Mucosa of rectum (tissue), 2 donors: ENCODE results near the gene ALDH1B1.

Experiments
- H3K27ac ChIP-seq, 2 donors: one replicate each; pipeline ENCODE4 v1.7.0; 2013; ENCODE audit warnings: inconsistent platforms in 2 of 2, low read depth in 2 of 2, low read length in 2 of 2
- H3K27me3 ChIP-seq, 2 donors: one replicate each; pipeline ENCODE4 v1.7.0; 2013; ENCODE audit warnings: low read length in 2 of 2; ENCODE audit not compliant: control insufficient read depth in 2 of 2, insufficient read depth in 2 of 2
- H3K36me3 ChIP-seq, 2 donors: one replicate each; pipeline ENCODE4 v1.7.0; 2013; ENCODE audit warnings: low read length in 2 of 2; ENCODE audit not compliant: control insufficient read depth in 2 of 2, insufficient read depth in 2 of 2
- H3K4me1 ChIP-seq, 2 donors: one replicate each; pipeline ENCODE4 v1.7.0; 2013; ENCODE audit warnings: low read length in 2 of 2, mild to moderate bottlenecking in 1 of 2; ENCODE audit not compliant: control insufficient read depth in 2 of 2, insufficient read depth in 2 of 2
- H3K4me3 ChIP-seq, 2 donors: one replicate each; pipeline ENCODE4 v1.7.0; 2013; ENCODE audit warnings: low read length in 2 of 2
- H3K9ac ChIP-seq, 2 donors: one replicate each; pipeline ENCODE4 v1.7.0; 2013; ENCODE audit warnings: low read length in 2 of 2, low read depth in 1 of 2, mild to moderate bottlenecking in 1 of 2
- H3K9me3 ChIP-seq, 2 donors: one replicate each; pipeline ENCODE4 v1.7.0; 2013; ENCODE audit warnings: low read length in 2 of 2; ENCODE audit not compliant: control insufficient read depth in 2 of 2
- donor health status: healthy.
- donor health status: Normal muscosa, but diverticular disease.

The ALDH1B1 gene

DNA sequence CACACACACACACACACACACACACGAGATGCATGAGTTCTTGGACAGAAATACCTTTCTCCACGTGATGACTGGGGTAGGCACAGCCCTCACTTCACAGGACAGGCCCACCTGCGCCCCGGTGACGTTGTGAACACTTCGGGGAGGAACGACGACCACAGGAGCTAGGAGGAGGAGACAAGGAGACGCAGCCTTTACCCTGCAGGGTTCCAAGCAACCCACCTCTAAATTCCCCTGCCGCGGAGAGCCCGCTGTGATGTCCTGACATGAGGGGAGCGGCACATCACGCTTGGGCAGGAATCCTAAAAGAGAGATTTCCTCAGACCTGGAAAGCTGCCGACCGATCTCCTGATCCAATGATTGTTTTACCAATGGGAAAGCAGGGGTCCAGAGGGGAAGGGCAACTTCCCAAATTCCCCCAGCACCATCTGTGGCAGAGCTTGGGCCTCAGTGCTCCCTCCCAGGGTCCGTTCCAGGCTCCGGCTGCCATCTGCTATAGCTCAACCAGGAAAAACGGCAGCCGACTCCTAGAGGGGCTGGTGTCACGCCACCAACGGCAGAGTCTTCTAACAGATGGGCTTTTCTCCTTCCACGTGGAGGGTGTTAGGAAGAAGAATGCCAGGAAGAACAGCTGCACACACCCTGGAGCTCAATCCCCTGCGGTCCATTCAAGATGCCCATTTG, 21.7 kb downstream of the ALDH1B1 start:
- H3K27me3 ChIP-seq = peaks cover 0 to 2% of the 10 kb centered on the region in 2 donors
- H3K9me3 ChIP-seq = no peaks in the 10 kb centered on the region
- no peak overlapping the region for H3K27ac ChIP-seq
- H3K4me3 ChIP-seq = no peak overlapping the region
- H3K4me1 ChIP-seq = no peaks in the 10 kb centered on the region
- H3K9ac ChIP-seq = no peak overlapping the region
- H3K36me3 ChIP-seq = no peaks in the 10 kb centered on the region

DNA sequence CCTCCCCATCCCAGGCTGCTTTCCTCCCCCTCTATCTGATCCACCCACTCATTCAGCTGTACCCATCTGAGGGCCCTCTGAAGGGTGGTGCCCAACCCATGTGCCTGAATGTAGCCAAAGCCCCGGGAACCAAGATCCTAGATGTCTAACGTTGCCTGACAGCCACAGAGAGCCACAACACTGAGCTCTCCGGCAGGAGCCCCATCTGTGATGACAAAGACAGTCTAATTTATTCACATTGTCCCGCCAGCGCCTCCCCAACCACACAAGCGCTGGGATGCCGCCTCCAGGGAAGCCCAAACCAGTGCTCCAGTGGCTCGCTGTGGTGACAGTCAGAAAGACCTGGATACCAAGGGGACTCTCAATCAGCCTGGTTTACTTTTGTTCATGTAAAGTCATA, 23.4 kb downstream of the ALDH1B1 start:
- peaks cover 0 to 2% of the 10 kb centered on the region in 2 donors for H3K27me3 ChIP-seq
- H3K36me3 ChIP-seq = no peaks in the 10 kb centered on the region

DNA sequence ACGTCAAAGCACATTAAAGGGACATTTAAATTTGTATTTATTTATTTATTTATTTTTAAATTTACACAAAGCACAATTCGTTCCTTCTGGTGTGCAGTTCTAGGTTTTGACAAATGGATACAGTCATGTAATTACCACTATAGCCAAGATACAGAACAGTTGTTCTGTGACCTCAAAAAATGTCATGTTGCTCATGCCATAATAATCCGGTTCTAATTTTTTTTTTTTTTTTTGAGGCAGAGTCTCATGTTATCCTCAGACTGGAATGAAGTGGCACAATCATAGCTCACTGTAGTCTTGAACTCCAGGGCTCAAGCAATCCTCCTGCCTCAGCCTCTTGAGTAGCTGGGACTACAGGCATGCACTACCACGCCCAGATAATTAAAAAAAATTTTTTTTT, 24.0 kb downstream of the ALDH1B1 start:
- H3K9me3 ChIP-seq = no peaks in the 10 kb centered on the region
- no peak overlapping the region for H3K27ac ChIP-seq
- peaks cover 0 to 2% of the 10 kb centered on the region in 2 donors for H3K27me3 ChIP-seq
- H3K4me1 ChIP-seq = no peaks in the 10 kb centered on the region
- no peak overlapping the region for H3K9ac ChIP-seq
- H3K4me3 ChIP-seq = no peak overlapping the region
- no peaks in the 10 kb centered on the region for H3K36me3 ChIP-seq

More for the DNA sequence above, 23.4 kb downstream of the ALDH1B1 start:
- Histone ChIP-seq H3K27ac (no peak overlapping the region), H3K4me3 (no peak overlapping the region), H3K4me1 (no peaks in the 10 kb centered on the region), H3K9me3 (no peaks in the 10 kb centered on the region), H3K9ac (no peak overlapping the region)

DNA sequence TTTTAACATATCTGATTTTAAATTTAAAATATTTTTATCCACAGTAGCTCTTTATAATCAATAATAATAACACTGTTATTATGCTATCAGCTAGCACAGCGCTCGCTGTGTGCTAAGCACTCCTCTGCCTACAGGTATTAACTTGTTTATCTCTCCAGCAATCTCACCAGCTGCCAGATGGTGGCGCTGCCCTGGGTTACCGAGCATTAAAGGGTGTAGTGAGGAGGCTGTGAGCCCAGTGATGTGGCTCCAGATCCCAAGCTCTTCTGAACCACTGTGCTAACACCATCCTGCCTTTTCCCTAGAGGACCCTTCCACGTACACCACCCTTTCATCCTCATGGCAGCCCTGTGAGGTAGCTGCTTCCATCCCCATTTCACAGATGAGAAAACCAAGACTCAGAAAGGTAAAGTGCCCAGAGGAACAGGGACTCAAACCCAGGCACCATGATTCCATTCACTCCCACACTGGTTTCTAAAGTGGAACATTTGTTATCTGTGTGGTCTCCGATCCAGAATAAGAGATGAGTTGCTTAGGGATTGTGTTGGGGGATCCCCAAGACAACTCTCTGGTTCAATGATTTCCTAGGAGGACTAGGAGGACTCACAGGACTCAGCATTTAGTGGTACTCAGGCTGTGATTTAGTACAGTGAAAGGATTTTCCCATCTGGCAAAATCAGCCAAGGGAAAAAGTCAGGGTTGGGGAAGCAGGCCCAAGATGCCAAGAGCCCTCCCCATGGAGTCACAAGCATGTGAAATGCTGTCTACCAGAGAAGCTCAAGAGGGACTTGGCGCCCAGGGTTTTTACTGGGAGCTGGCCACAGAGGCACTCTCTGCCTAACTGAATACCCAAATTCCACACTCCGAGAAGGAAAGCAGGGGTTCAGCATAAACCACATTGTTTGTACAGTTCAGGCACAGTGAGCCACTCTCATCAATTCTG, 24.8 kb downstream of the ALDH1B1 start:
- no peak overlapping the region for H3K9ac ChIP-seq
- no peak overlapping the region for H3K27ac ChIP-seq
- no peak overlapping the region for H3K4me3 ChIP-seq
- H3K27me3 ChIP-seq = peaks cover 5 to 7% of the 10 kb centered on the region in 2 donors
- no peaks in the 10 kb centered on the region for H3K9me3 ChIP-seq
- H3K36me3 ChIP-seq = no peaks in the 10 kb centered on the region
- no peaks in the 10 kb centered on the region for H3K4me1 ChIP-seq

DNA sequence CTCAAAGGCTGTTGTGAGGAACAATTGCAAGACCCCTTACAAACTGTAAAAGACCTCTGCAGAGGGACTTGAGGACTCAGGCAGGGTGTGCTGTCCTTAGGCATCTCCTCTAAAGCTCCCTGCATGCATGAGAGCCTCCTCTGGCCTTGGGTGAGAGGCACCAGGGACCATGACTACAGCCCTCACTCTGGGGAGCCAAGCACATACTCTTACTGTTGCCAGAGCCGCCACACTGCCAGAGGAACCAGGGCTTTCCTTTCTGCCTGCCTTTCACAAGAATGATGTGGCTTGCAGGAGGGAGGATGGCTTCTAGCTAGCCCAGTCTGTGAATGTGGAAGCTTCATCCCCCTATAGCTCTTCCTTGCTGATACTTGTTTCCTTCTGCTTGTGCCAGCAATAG, 25.9 kb downstream of the ALDH1B1 start:
- Histone ChIP-seq H3K27me3 (peaks cover 12 to 16% of the 10 kb centered on the region in 2 donors), H3K4me3 (no peak overlapping the region), H3K27ac (no peak overlapping the region), H3K4me1 (no peaks in the 10 kb centered on the region), H3K9me3 (no peaks in the 10 kb centered on the region), H3K9ac (no peak overlapping the region), H3K36me3 (no peaks in the 10 kb centered on the region)

DNA sequence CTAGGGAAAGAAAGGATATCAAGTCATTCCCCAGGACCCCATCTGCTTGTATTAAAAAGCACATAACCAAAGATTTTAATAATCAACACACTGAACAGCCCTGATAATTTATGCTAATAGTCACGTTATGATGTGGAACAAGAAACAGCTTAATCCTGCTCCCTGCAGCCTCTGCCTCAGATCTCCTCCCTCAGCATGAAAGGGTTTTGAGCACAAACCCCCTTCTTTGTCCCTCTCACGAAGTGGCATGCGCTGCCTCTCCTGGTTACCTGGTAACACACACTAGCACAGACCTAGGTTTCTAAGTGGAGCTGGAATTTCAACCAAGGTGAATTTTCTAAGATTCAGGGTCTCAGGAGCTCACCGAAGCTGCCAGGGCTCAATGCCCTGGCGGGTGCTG, 26.7 kb downstream of the ALDH1B1 start:
- Histone ChIP-seq H3K9me3 (no peaks in the 10 kb centered on the region), H3K27me3 (peaks cover 15 to 19% of the 10 kb centered on the region in 2 donors), H3K9ac (no peak overlapping the region), H3K27ac (no peak overlapping the region), H3K4me3 (no peak overlapping the region), H3K36me3 (no peaks in the 10 kb centered on the region), H3K4me1 (peaks cover 0 to 4% of the 10 kb centered on the region in 2 donors)

DNA sequence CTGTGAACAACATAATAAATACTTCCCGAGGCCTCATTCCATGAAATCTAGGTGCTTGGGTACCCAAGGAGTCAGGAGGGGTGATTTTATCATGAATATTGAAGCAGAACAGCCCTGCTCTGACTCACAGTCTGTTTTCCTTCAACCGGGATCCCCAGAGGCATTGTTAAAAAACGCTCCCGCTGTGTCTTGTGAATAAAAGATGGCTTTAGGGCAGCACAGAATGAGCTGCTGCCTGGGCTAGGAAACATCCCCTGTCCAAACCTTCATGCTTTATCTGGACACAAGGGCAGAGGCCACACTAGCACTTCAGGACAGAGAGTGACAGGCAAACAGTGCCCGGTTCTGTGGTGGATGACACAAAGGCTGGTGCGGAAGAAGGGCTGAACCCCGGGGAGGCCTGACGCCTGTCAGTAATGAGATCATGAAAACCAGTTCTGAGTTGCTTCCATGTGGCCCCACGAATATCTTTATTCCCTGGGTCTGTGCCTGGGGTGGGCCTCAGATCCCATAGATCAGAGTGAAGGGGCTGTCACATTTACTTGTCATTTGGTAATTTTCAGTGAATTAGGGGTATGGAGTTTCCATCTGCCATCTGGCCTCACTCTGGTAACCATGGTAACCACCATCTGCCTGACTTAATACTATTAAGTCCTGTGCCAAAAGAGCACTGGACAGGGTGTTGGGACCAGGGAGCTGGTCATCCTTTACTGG, 29.2 kb downstream of the ALDH1B1 start:
- H3K4me1 ChIP-seq = peaks cover 0 to 4% of the 10 kb centered on the region in 2 donors
- H3K36me3 ChIP-seq = no peaks in the 10 kb centered on the region
- no peak overlapping the region for H3K4me3 ChIP-seq
- H3K27ac ChIP-seq = no peak overlapping the region
- H3K9ac ChIP-seq = no peak overlapping the region
- no peaks in the 10 kb centered on the region for H3K9me3 ChIP-seq
- peaks cover 24 to 28% of the 10 kb centered on the region in 2 donors for H3K27me3 ChIP-seq

DNA sequence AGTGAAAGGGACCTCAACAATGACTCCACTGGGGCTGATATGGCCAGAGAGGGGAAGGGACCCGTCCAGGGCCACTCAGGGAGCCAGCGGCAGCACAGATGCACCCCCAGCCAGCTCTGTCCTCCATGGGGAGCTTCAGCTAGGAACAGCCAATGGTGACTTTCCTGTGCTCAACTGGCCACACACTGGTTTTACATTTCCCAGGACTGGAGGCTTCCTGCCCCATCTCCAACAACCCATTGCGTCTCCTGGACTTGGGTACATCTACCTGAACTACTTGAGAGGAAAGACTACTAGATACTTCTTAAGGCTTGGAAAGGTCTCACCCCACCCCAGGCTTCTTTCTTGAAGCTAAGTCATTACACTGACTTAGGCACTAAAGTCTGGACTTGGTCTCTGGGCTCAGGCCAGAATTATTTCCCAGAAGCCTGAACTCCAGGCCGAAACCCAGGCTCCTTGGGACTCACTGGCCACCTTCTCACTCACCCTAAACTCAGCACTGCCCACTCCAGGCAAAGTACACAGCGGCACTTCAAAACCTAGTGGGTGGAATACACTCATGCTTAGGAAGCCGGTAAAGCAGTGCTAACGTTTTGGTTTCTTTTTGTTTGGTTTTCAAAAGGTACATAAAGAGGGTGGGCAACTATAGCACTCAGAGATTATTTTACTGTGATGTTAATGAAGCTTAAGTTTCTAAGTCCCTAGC, 30.2 kb downstream of the ALDH1B1 start:
- Histone ChIP-seq H3K4me1 (peaks cover 0 to 4% of the 10 kb centered on the region in 2 donors), H3K4me3 (no peak overlapping the region), H3K9me3 (no peaks in the 10 kb centered on the region), H3K36me3 (no peaks in the 10 kb centered on the region), H3K27ac (no peak overlapping the region), H3K9ac (no peak overlapping the region), H3K27me3 (peaks cover 24 to 28% of the 10 kb centered on the region in 2 donors)

DNA sequence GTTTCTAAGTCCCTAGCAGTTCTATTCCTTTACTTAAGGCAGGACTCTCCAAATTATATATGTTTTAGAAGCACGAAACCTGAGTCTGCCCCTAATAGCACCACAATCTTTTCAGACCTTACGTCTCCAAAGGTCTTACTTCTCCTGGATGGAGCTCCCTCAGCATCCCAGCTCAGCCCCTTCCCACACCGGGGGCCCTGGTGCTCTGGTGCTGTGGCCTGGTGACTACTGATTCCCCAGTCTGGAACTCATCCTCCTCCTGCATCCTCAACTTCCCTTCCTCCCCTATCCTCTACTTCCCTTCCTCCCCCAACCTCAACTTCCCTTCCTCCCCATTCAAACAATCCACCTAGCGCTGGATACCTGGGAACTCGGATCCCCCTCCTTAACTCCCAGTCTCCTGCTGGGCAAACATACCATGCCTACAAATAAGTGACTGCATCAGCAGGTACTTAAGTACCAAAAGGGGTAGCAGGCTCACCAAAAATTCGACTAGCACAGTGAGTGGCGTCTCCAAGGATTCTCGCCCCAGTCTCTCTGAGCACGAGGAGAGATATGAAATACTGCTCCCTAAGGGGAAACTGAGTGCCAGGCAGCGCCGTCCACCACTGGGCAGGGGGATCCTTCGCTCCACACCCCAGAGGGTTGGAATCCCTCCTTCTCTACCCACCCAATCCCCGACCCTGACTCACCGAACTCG, 30.9 kb downstream of the ALDH1B1 start:
- Histone ChIP-seq H3K4me1 (peaks cover 0 to 4% of the 10 kb centered on the region in 2 donors), H3K27me3 (peaks cover 24 to 28% of the 10 kb centered on the region in 2 donors), H3K4me3 (no peak overlapping the region), H3K36me3 (no peaks in the 10 kb centered on the region), H3K9ac (no peak overlapping the region), H3K9me3 (no peaks in the 10 kb centered on the region), H3K27ac (no peak overlapping the region)
